GM12878 (cell line): ENCODE data around the gene DNMT3A. TPM values are rescaled to one million over a fixed set of nuclear protein-coding genes. Genes with fewer than 3 reads are reported as not detected.

Source experiments
- CHD1 ChIP-seq: IDR thresholded peaks from 2 replicates; pipeline ENCODE4 v1.6.1; 2012; ENCODE audit warnings: low read depth, low read length, improper control_type of control experiment
- GATAD2B ChIP-seq: fragments of 450-650 bp; conservative IDR thresholded peaks from 2 replicates; pipeline ENCODE4 v1.6.1; 2017; ENCODE audit warnings: low read depth, mild to moderate bottlenecking, moderate library complexity
- HDAC2 ChIP-seq: fragments of 200-600 bp; sonication (generic); IDR thresholded peaks from 2 replicates; pipeline ENCODE4 v1.6.1; 2017
- HDAC6 ChIP-seq: fragments of 200-600 bp; sonication (generic); IDR thresholded peaks from one replicate; pipeline ENCODE4 v1.8.0; 2017; ENCODE audit warnings: antibody characterized with exemption; ENCODE audit not compliant: unreplicated experiment
- HDGF ChIP-seq: fragments of 450-650 bp; IDR thresholded peaks from 2 replicates; pipeline ENCODE4 v1.6.1; 2016; ENCODE audit warnings: antibody characterized with exemption
- MEF2A ChIP-seq: IDR thresholded peaks from 2 replicates; pipeline ENCODE4 v1.6.1; 2011; ENCODE audit warnings: low read depth, mild to moderate bottlenecking, low read length, moderate library complexity; ENCODE audit not compliant: insufficient read depth
- NFIC ChIP-seq: IDR thresholded peaks from 2 replicates; pipeline ENCODE4 v1.6.1; 2012; ENCODE audit warnings: low read depth, mild to moderate bottlenecking, inconsistent platforms, low read length, moderate library complexity
- NR2F1 ChIP-seq: fragments of 450-650 bp; conservative IDR thresholded peaks from 2 replicates; pipeline ENCODE4 v1.6.1; 2017; ENCODE audit warnings: mild to moderate bottlenecking
- RB1 ChIP-seq: fragments of 450-650 bp; formaldehyde crosslinking; IDR thresholded peaks from 2 replicates; pipeline ENCODE4 v1.6.1; 2017; ENCODE audit warnings: mild to moderate bottlenecking, borderline replicate concordance
- SIX5 ChIP-seq: IDR thresholded peaks from 2 replicates; pipeline ENCODE4 v1.6.1; 2011; ENCODE audit warnings: mild to moderate bottlenecking, low read depth, low read length, moderate library complexity; ENCODE audit not compliant: severe bottlenecking
- SRF ChIP-seq, 2 experiments: IDR thresholded peaks; 2 replicates each; pipeline ENCODE4 v1.6.1; 2011; ENCODE audit warnings: low read depth in 2 of 2, low read length in 2 of 2, mild to moderate bottlenecking in 1 of 2, moderate library complexity in 1 of 2
- SUZ12 ChIP-seq: fragments of 200-600 bp; sonication (generic); IDR thresholded peaks from one replicate; pipeline ENCODE4 v1.6.1; 2018; ENCODE audit warnings: antibody characterized with exemption, mild to moderate bottlenecking; ENCODE audit not compliant: unreplicated experiment
- TARDBP ChIP-seq: IDR thresholded peaks from 2 replicates; pipeline ENCODE4 v1.6.1; 2016; ENCODE audit warnings: borderline replicate concordance
- TBL1XR1 ChIP-seq: IDR thresholded peaks from 2 replicates; pipeline ENCODE4 v1.6.1; 2012; ENCODE audit warnings: low read depth, low read length, improper control_type of control experiment
- TCF12 ChIP-seq: IDR thresholded peaks from 2 replicates; pipeline ENCODE4 v1.6.1; 2011; ENCODE audit warnings: low read depth, mild to moderate bottlenecking, low read length
- ZNF217 ChIP-seq: fragments of 450-650 bp; IDR thresholded peaks from 2 replicates; pipeline ENCODE4 v1.6.1; 2017; ENCODE audit warnings: antibody characterized with exemption, mild to moderate bottlenecking
- polyA plus RNA-seq, 11 experiments: library from polyadenylated mRNA; depleted of rRNA in 4 of 11; unstranded in 6 of 11; stranded (reverse) in 5 of 11; fragments of >200 nt; fragmentation: Nextera tagmentation in 4 of 11; fragmentation: Illumina TruSeq in 1 of 11; extraction: Ambion mirVana in 4 of 11; extraction: Trizol in 1 of 11; gene quantifications; 1 replicate in 1 of 11; 2 replicates in 10 of 11; pipeline versions ENCODE4 v1.2.1 to v1.2.3, GENCODE V29; 2011 to 2016; ENCODE audit warnings: inconsistent platforms in 2 of 11, missing spikeins in 2 of 11, low read depth in 1 of 11
- total RNA-seq, 4 experiments: library from RNA; depleted of rRNA in 3 of 4; stranded (reverse); fragments of >200 nt in 3 of 4; fragmentation: Illumina TruSeq in 1 of 4; extraction: Trizol in 1 of 4; gene quantifications; 2 replicates each; pipeline versions ENCODE4 v1.2.1 to v1.2.3, GENCODE V29; 2013 to 2021
- TF ChIP-seq, protein P1 (sequence below): fragments of 450-650 bp; formaldehyde crosslinking; IDR thresholded peaks from 2 replicates; pipeline ENCODE4 v1.4.0; 2022; ENCODE audit warnings: mild to moderate bottlenecking, moderate library complexity
- TF ChIP-seq, protein P2 (sequence below): fragments of 450-650 bp; conservative IDR thresholded peaks from 2 replicates; pipeline ENCODE4 v1.6.1; 2017; ENCODE audit warnings: mild to moderate bottlenecking, moderate library complexity
- TF ChIP-seq, protein P3 (sequence below): fragments of 450-650 bp; IDR thresholded peaks from 2 replicates; pipeline ENCODE4 v1.6.1; 2017; ENCODE audit warnings: mild to moderate bottlenecking, moderate library complexity
- TF ChIP-seq, protein P4 (sequence below): fragments of 450-650 bp; IDR thresholded peaks from 2 replicates; pipeline ENCODE4 v1.6.1; 2017; ENCODE audit warnings: borderline replicate concordance

DNMT3A gene
- total and polyA plus RNA-seq, 10 of the 15 experiments (the other 5 are each of a cell fraction or from before 2014, with no cell fraction given): 7.4 to 51.6 (median 17.4) TPM

DNA sequence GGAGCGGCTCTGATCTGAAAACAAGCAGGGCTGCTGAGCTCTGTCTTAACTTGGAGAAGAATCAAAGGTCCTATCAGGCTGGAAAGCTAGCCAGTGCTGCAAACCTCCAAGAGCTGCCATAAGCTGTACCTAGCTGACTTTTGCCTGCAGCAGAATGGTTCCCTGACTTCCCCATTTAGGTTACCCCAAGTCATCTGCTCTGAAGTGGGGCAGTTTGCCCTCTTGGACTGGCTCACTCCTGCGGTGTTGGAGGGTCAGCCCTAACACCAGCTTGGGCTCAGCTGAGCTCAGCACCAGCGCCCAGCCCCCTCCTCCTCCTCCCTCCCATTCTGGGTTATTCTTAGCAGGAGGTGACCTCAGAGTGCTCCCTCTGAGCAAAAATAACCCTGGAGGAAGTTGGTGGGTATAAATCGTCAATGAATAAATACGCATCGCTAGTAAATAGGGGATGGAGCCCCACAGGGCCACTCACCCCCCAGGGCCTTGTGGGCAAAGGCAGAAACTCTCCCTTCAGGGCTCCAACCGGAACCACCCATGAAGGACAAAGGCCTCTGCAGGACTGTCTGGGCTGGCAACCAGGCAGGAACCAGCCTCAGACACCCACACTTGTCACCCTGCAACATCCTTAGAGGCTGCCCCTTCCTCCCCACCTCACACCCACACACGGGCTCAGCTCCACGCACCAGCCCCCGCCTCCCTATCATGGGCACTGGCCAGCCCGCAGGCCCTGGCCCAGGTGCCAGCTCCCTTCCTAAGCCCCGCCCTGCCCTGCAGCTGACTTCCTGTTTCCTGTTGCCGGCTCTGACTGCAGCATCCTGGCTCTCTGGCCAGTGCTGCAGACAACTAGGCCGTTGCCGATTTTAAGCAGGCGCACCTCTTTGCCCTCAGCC is 46.9 kb downstream of the DNMT3A start (continued):
- TF ChIP-seq, protein P1, sequence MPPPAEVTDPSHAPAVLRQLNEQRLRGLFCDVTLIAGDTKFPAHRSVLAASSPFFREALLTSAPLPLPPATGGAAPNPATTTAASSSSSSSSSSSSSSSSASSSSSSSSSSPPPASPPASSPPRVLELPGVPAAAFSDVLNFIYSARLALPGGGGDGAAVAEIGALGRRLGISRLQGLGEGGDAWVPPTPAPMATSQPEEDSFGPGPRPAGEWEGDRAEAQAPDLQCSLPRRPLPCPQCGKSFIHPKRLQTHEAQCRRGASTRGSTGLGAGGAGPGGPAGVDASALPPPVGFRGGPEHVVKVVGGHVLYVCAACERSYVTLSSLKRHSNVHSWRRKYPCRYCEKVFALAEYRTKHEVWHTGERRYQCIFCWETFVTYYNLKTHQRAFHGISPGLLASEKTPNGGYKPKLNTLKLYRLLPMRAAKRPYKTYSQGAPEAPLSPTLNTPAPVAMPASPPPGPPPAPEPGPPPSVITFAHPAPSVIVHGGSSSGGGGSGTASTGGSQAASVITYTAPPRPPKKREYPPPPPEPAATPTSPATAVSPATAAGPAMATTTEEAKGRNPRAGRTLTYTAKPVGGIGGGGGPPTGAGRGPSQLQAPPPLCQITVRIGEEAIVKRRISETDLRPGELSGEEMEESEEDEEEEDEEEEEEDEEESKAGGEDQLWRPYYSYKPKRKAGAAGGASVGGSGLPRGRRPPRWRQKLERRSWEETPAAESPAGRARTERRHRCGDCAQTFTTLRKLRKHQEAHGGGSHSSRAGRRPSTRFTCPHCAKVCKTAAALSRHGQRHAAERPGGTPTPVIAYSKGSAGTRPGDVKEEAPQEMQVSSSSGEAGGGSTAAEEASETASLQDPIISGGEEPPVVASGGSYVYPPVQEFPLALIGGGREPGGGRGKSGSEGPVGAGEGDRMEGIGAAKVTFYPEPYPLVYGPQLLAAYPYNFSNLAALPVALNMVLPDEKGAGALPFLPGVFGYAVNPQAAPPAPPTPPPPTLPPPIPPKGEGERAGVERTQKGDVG: no peak
- TF ChIP-seq HDAC2 (no peak), CHD1 (no peak), HDAC6 (no peak), NFIC (peak; percentile 76; the same call in 1 of the 2 replicates), SRF (IDR thresholded peaks at IDR 0.05; ENCODE audit: low read depth in 2 of 2, low read length in 2 of 2) (peak in 1 of 2 experiments; percentile 49; a peak in 1 of 4 replicates), ZNF217 (no peak), MEF2A (peak; percentile 96), TBL1XR1 (no peak), NR2F1 (peak; percentile 77), TARDBP (no peak), HDGF (peak; percentile 97), GATAD2B (peak; percentile 75), SUZ12 (no peak), TCF12 (no peak), SIX5 (no peak), RB1 (no peak)
- TF ChIP-seq, protein P2, sequence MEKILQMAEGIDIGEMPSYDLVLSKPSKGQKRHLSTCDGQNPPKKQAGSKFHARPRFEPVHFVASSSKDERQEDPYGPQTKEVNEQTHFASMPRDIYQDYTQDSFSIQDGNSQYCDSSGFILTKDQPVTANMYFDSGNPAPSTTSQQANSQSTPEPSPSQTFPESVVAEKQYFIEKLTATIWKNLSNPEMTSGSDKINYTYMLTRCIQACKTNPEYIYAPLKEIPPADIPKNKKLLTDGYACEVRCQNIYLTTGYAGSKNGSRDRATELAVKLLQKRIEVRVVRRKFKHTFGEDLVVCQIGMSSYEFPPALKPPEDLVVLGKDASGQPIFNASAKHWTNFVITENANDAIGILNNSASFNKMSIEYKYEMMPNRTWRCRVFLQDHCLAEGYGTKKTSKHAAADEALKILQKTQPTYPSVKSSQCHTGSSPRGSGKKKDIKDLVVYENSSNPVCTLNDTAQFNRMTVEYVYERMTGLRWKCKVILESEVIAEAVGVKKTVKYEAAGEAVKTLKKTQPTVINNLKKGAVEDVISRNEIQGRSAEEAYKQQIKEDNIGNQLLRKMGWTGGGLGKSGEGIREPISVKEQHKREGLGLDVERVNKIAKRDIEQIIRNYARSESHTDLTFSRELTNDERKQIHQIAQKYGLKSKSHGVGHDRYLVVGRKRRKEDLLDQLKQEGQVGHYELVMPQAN: no peak
- TF ChIP-seq, protein P3, sequence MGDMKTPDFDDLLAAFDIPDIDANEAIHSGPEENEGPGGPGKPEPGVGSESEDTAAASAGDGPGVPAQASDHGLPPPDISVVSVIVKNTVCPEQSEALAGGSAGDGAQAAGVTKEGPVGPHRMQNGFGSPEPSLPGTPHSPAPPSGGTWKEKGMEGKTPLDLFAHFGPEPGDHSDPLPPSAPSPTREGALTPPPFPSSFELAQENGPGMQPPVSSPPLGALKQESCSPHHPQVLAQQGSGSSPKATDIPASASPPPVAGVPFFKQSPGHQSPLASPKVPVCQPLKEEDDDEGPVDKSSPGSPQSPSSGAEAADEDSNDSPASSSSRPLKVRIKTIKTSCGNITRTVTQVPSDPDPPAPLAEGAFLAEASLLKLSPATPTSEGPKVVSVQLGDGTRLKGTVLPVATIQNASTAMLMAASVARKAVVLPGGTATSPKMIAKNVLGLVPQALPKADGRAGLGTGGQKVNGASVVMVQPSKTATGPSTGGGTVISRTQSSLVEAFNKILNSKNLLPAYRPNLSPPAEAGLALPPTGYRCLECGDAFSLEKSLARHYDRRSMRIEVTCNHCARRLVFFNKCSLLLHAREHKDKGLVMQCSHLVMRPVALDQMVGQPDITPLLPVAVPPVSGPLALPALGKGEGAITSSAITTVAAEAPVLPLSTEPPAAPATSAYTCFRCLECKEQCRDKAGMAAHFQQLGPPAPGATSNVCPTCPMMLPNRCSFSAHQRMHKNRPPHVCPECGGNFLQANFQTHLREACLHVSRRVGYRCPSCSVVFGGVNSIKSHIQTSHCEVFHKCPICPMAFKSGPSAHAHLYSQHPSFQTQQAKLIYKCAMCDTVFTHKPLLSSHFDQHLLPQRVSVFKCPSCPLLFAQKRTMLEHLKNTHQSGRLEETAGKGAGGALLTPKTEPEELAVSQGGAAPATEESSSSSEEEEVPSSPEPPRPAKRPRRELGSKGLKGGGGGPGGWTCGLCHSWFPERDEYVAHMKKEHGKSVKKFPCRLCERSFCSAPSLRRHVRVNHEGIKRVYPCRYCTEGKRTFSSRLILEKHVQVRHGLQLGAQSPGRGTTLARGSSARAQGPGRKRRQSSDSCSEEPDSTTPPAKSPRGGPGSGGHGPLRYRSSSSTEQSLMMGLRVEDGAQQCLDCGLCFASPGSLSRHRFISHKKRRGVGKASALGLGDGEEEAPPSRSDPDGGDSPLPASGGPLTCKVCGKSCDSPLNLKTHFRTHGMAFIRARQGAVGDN: peak; percentile 89
- TF ChIP-seq, protein P4, sequence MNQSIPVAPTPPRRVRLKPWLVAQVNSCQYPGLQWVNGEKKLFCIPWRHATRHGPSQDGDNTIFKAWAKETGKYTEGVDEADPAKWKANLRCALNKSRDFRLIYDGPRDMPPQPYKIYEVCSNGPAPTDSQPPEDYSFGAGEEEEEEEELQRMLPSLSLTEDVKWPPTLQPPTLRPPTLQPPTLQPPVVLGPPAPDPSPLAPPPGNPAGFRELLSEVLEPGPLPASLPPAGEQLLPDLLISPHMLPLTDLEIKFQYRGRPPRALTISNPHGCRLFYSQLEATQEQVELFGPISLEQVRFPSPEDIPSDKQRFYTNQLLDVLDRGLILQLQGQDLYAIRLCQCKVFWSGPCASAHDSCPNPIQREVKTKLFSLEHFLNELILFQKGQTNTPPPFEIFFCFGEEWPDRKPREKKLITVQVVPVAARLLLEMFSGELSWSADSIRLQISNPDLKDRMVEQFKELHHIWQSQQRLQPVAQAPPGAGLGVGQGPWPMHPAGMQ: no peak
